K562 (cell line): ENCODE measurements around the gene GLI3. TPM values are rescaled to one million over a fixed set of nuclear protein-coding genes. Genes with fewer than 3 reads are reported as not detected.

Source experiments
- ATAC-seq: fragments of 200-7000 bp; cut with Tn5 transposase; 3 replicates; pipeline ENCODE4 v1.9.1; 2020; ENCODE audit warnings: moderate library complexity
- BruUV-seq: library from RNA; stranded (reverse); fragments of 400-500 nt; replicated peaks from 2 replicates; lab custom pipeline; 2021; lab: Mats Ljungman, UMichigan
- CTCF ChIA-PET: fragments of 300-600 bp; formaldehyde crosslinking; extraction: SDS; loops from one replicate; lab custom pipeline; 2021; ENCODE audit warnings: low intra/inter-chr PET ratio; lab: Yijun Ruan, JAX
- POLR2A ChIA-PET: fragments of 300-600, 350-650 bp; sonication (Branson Sonifier 250); formaldehyde crosslinking; extraction: SDS; loops from one replicate; lab custom pipeline; 2021; ENCODE audit warnings: antibody characterized with exemption, inconsistent platforms; lab: Yijun Ruan, JAX
- DNase-seq, 4 experiments: peaks; one replicate each; pipeline versions ENCODE4 v3.0.0 to v3.0.0-alpha.2; 2011 to 2018; ENCODE audit warnings: low spot score in 3 of 4, mixed read lengths in 3 of 4; ENCODE audit errors: extremely low read depth in 1 of 4
- FAIRE-seq: peaks from 2 replicates; lab custom pipeline; 2011; peaks lifted over from hg19 to GRCh38; lab: Jason Lieb, UNC
- H2AFZ ChIP-seq: 2 replicates; pipeline ENCODE4 v1.6.0; 2011; ENCODE audit warnings: low read depth, low read length, control low read depth, inconsistent platforms
- H3K27ac ChIP-seq: fragments of 200-600 bp; 3 replicates; pipeline ENCODE4 v1.8.0; 2011; ENCODE audit warnings: low read depth, mild to moderate bottlenecking, control low read depth, inconsistent platforms, low read length, moderate library complexity, mixed read lengths; ENCODE audit errors: extremely low read depth
- H3K27me3 ChIP-seq, 2 experiments: fragments of 300-600 bp in 1 of 2; 2 replicates in 1 of 2; 3 replicates in 1 of 2; pipeline versions ENCODE4 v1.6.0 to v1.8.0; 2011; ENCODE audit warnings: inconsistent platforms in 2 of 2, low read length in 2 of 2, mild to moderate bottlenecking in 1 of 2, mixed read lengths in 1 of 2, moderate library complexity in 1 of 2; ENCODE audit not compliant: control insufficient read depth in 2 of 2, insufficient read depth in 2 of 2
- H3K36me3 ChIP-seq: fragments of 300-600 bp; 3 replicates; pipeline ENCODE4 v1.8.0; 2011; ENCODE audit warnings: mild to moderate bottlenecking, low read length, inconsistent platforms; ENCODE audit not compliant: control insufficient read depth, insufficient read depth
- H3K4me1 ChIP-seq, 2 experiments: fragments of 200-600 bp in 1 of 2; replicated peaks in 1 of 2; 2 replicates in 1 of 2; 3 replicates in 1 of 2; pipeline versions ENCODE4 v1.5.1 to v1.8.0; 2011; ENCODE audit warnings: inconsistent platforms in 2 of 2, low read length in 2 of 2, mild to moderate bottlenecking in 1 of 2, mixed read lengths in 1 of 2, moderate library complexity in 1 of 2; ENCODE audit not compliant: control insufficient read depth in 2 of 2, insufficient read depth in 2 of 2
- H3K4me2 ChIP-seq: 2 replicates; pipeline ENCODE4 v1.6.1; 2011; ENCODE audit warnings: low read length, control low read depth, inconsistent platforms, mixed read lengths; ENCODE audit not compliant: insufficient read depth
- H3K4me3 ChIP-seq: fragments of 200-600 bp; sonication (generic), shearing (Covaris generic); 2 replicates; pipeline ENCODE4 v1.5.1; 2016; ENCODE audit warnings: control low read depth, inconsistent platforms
- H3K79me2 ChIP-seq: fragments of 200-600 bp; 3 replicates; pipeline ENCODE4 v1.8.0; 2011; ENCODE audit warnings: low read length, inconsistent platforms; ENCODE audit not compliant: control insufficient read depth, insufficient read depth
- H3K9ac ChIP-seq, 2 experiments: 2 replicates each; pipeline versions ENCODE4 v1.6.0 to v1.6.1; 2011; ENCODE audit warnings: low read depth in 2 of 2, low read length in 2 of 2, control low read depth in 1 of 2, inconsistent platforms in 1 of 2, mild to moderate bottlenecking in 1 of 2, mixed read lengths in 1 of 2; ENCODE audit not compliant: insufficient read depth in 1 of 2
- H3K9me1 ChIP-seq: one replicate; pipeline ENCODE4 v1.6.0; 2011; ENCODE audit warnings: inconsistent platforms, mild to moderate bottlenecking, low read length, moderate library complexity; ENCODE audit not compliant: control insufficient read depth, insufficient read depth
- H3K9me3 ChIP-seq: replicated peaks from 2 replicates; pipeline ENCODE4 v1.5.1; 2011; ENCODE audit warnings: low read depth, low read length, inconsistent platforms; ENCODE audit not compliant: control insufficient read depth, insufficient read depth
- H4K20me1 ChIP-seq: replicated peaks from 2 replicates; pipeline ENCODE4 v1.6.1; 2011; ENCODE audit warnings: low read length, inconsistent platforms, mixed read lengths; ENCODE audit not compliant: control insufficient read depth, insufficient read depth
- CBFA2T3 ChIP-seq: fragments of 450-650 bp; IDR thresholded peaks from 2 replicates; pipeline ENCODE4 v1.6.1; 2017
- EWSR1 ChIP-seq: fragments of 450-650 bp; IDR thresholded peaks from 2 replicates; pipeline ENCODE4 v1.6.1; 2018; ENCODE audit warnings: borderline replicate concordance, mild to moderate bottlenecking, low read depth, moderate library complexity; ENCODE audit not compliant: partially characterized antibody
- HDAC8 ChIP-seq: fragments of 450-650 bp; IDR thresholded peaks from 2 replicates; pipeline ENCODE4 v1.6.1; 2016; ENCODE audit warnings: mild to moderate bottlenecking, missing genetic modification characterization, moderate library complexity, missing compliant biosample characterization
- MXI1 ChIP-seq: IDR thresholded peaks from 2 replicates; pipeline ENCODE4 v1.6.1; 2011; ENCODE audit warnings: low read depth, mild to moderate bottlenecking, improper control_type of control experiment, low read length
- NCOA6 ChIP-seq: fragments of 450-650 bp; IDR thresholded peaks from 2 replicates; pipeline ENCODE4 v1.6.1; 2017; ENCODE audit warnings: mild to moderate bottlenecking
- NUFIP1 ChIP-seq: fragments of 450-650 bp; IDR thresholded peaks from 2 replicates; pipeline ENCODE4 v1.6.1; 2018; ENCODE audit not compliant: partially characterized antibody
- SMARCA4 ChIP-seq: fragments of 450-650 bp; IDR thresholded peaks from 2 replicates; pipeline ENCODE4 v1.6.1; 2016
- ZNF140 ChIP-seq: fragments of 250-450 bp; sonication (Bioruptor Pico); IDR thresholded peaks from 2 replicates; pipeline ENCODE4 v1.8.0; 2021; ENCODE audit warnings: moderate library complexity, mild to moderate bottlenecking, inconsistent platforms
- ZNF311 ChIP-seq: fragments of 250-450 bp; sonication (Bioruptor Pico); IDR thresholded peaks from 2 replicates; pipeline ENCODE4 v1.4.0; 2020; ENCODE audit warnings: mild to moderate bottlenecking, moderate library complexity
- ZNF76 ChIP-seq: fragments of 250-450 bp; sonication (Bioruptor Pico); IDR thresholded peaks from 2 replicates; pipeline ENCODE4 v1.4.0; 2020; ENCODE audit warnings: mild to moderate bottlenecking, moderate library complexity, borderline replicate concordance
- WGBS: fragments of 100-300 bp; shearing (Covaris generic); methylation state at CpG from one replicate; pipeline ENCODE4 v1.1.6; 2016; ENCODE audit warnings: low coverage, mixed read lengths; ENCODE audit not compliant: insufficient coverage; ENCODE audit errors: missing lambda C conversion rate; 5-methylcytosine and 5-hydroxymethylcytosine counted together
- in situ Hi-C: fragments of 300-500 bp; cut with MboI; formaldehyde crosslinking; loops from 4 replicates; pipeline ENCODE4 v1.15.0; 2018; ENCODE audit warnings: inconsistent platforms, mixed read lengths
- intact Hi-C: fragments of 100-400 bp; cut with micrococcal nuclease; formaldehyde crosslinking; loops from 2 replicates; pipeline ENCODE4 v1.14.2; 2022
- polyA plus RNA-seq, 8 experiments: library from polyadenylated mRNA; depleted of rRNA in 4 of 8; stranded (reverse) in 5 of 8; unstranded in 3 of 8; fragments of >200 nt; fragmentation: Nextera tagmentation in 2 of 8; fragmentation: Illumina TruSeq in 1 of 8; extraction: Ambion mirVana in 2 of 8; extraction: Trizol in 1 of 8; gene quantifications; 2 replicates each; pipeline versions ENCODE4 v1.2.1 to v1.2.3, GENCODE V29; 2011 to 2014; ENCODE audit warnings: inconsistent platforms in 1 of 8, missing spikeins in 1 of 8
- total RNA-seq, 7 experiments: library from RNA; depleted of rRNA in 6 of 7; stranded (reverse); fragments of >200 nt in 6 of 7; fragmentation: Illumina TruSeq in 2 of 7; extraction: Trizol in 2 of 7; gene quantifications; 2 replicates each; pipeline versions ENCODE4 v1.2.1 to v1.2.3, GENCODE V29; 2011 to 2021; ENCODE audit warnings: low replicate concordance in 1 of 7
- TF ChIP-seq, protein P1 (sequence below): fragments of 450-650 bp; formaldehyde crosslinking; IDR thresholded peaks from 2 replicates; pipeline ENCODE4 v1.4.0; 2020; ENCODE audit warnings: mild to moderate bottlenecking
- TF ChIP-seq, protein P2 (sequence below): fragments of 250-450 bp; sonication (Bioruptor Pico); IDR thresholded peaks from 2 replicates; pipeline ENCODE4 v1.5.0; 2020; ENCODE audit warnings: mild to moderate bottlenecking, borderline replicate concordance
- TF ChIP-seq, protein P3 (sequence below), 2 experiments: fragments of 450-650 bp; conservative IDR thresholded peaks; 2 replicates each; pipeline ENCODE4 v1.6.1; 2017; ENCODE audit warnings: mild to moderate bottlenecking in 2 of 2, moderate library complexity in 2 of 2

Gene GLI3
- total and polyA plus RNA-seq, 9 of the 15 experiments (the other 6 are each of a cell fraction or from before 2014, with no cell fraction given) = 0.01 to 0.18 (median 0.07) TPM; not detected in 6

DNA sequence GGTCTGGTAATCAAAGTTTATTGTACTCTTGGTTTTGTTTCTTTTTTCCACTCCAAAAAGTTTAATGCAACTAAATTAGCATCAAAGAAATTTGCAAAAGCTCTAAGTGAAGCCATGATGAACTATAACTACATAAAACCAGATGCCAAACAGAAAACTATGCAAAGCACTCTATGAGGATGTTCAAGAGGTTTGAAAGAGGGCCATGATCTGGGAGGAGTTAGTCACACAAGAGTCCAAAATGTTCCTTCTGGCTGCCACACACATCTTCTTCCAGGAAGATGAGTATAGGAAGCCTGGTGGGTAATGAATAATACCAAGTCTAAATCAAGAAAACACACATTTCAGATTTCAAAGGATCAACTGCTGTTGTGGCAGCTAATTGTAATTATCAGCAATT, 28.4 kb downstream of the GLI3 start:
- no peaks in the 10 kb centered on the region for H3K9me1 ChIP-seq
- BruUV-seq = no TSS peak
- no peak for DNase-seq
- no peaks in the 10 kb centered on the region for H3K36me3 ChIP-seq
- intact Hi-C loops = no loop called here
- ChIA-PET CTCF (no interaction called here), POLR2A (interaction anchor here (0.6 to 0.7 kb wide), 2 partner anchors 13 to 117 kb away, joined by 3 read pairs; no protein-coding TSS in a partner anchor)
- no peak overlapping the region for H3K4me3 ChIP-seq
- no peak overlapping the region for H3K9ac ChIP-seq
- no peaks in the 10 kb centered on the region for H3K79me2 ChIP-seq
- H3K4me1 ChIP-seq = no peaks in the 10 kb centered on the region
- TF ChIP-seq NCOA6 = no peak
- TF ChIP-seq EWSR1 = no peak
- peaks cover 0 to 2% of the 10 kb centered on the region in 2 experiments; a peak in 1 of 5 replicates for H3K27me3 ChIP-seq
- H2AFZ ChIP-seq = no peak overlapping the region
- no peaks in the 10 kb centered on the region for H4K20me1 ChIP-seq
- ATAC-seq = no peak
- H3K27ac ChIP-seq = no peak overlapping the region
- H3K4me2 ChIP-seq = no peak overlapping the region
- no peaks in the 10 kb centered on the region for H3K9me3 ChIP-seq
- FAIRE-seq = no peak
- in situ Hi-C loops = no loop called here

DNA sequence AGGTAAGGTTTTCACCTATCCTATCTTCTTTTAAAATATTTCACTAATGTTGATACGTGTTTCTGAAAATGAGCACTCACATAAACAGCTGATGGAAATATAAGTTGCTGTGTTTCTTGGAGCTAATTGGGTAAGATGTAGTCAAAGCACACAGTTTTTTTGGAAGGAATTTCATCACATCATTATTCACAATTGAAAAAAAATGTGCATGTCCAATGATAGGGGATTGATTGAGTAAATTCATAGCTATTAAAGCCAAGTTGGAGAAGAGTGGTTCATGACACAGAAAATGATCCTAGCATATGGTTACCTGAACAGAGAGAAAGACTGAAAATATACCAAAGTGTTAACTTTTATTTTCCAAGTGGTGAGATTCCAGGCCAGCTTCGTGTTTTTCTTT, 29.6 kb downstream of the GLI3 start:
- no peak overlapping the region for H2AFZ ChIP-seq
- ATAC-seq (no peak), FAIRE-seq (no peak), DNase-seq (no peak)
- H3K27me3 ChIP-seq = no peaks in the 10 kb centered on the region
- WGBS = 0% methylated on average over 2 of the region's 2 CpGs
- no peaks in the 10 kb centered on the region for H4K20me1 ChIP-seq
- H3K4me2 ChIP-seq = no peak overlapping the region
- H3K9me1 ChIP-seq = no peaks in the 10 kb centered on the region
- no peak overlapping the region for H3K4me3 ChIP-seq
- no peaks in the 10 kb centered on the region for H3K4me1 ChIP-seq
- ChIA-PET CTCF (no interaction called here), POLR2A (no interaction called here)
- no peaks in the 10 kb centered on the region for H3K9me3 ChIP-seq
- no TSS peak for BruUV-seq
- intact Hi-C loops = no loop called here
- H3K79me2 ChIP-seq = no peaks in the 10 kb centered on the region
- H3K27ac ChIP-seq = no peak overlapping the region
- H3K9ac ChIP-seq = no peak overlapping the region
- H3K36me3 ChIP-seq = no peaks in the 10 kb centered on the region
- in situ Hi-C loops = no loop called here
- TF ChIP-seq NUFIP1 (no peak), CBFA2T3 (no peak), SMARCA4 (no peak), ZNF140 (CRISPR knock-in tag) (no peak), HDAC8 (tag) (no peak), ZNF76 (CRISPR knock-in tag) (no peak), ZNF311 (no peak), MXI1 (no peak)
- TF ChIP-seq, protein P1, sequence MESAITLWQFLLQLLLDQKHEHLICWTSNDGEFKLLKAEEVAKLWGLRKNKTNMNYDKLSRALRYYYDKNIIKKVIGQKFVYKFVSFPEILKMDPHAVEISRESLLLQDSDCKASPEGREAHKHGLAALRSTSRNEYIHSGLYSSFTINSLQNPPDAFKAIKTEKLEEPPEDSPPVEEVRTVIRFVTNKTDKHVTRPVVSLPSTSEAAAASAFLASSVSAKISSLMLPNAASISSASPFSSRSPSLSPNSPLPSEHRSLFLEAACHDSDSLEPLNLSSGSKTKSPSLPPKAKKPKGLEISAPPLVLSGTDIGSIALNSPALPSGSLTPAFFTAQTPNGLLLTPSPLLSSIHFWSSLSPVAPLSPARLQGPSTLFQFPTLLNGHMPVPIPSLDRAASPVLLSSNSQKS (CRISPR knock-in tag) = no peak
- TF ChIP-seq, protein P2, sequence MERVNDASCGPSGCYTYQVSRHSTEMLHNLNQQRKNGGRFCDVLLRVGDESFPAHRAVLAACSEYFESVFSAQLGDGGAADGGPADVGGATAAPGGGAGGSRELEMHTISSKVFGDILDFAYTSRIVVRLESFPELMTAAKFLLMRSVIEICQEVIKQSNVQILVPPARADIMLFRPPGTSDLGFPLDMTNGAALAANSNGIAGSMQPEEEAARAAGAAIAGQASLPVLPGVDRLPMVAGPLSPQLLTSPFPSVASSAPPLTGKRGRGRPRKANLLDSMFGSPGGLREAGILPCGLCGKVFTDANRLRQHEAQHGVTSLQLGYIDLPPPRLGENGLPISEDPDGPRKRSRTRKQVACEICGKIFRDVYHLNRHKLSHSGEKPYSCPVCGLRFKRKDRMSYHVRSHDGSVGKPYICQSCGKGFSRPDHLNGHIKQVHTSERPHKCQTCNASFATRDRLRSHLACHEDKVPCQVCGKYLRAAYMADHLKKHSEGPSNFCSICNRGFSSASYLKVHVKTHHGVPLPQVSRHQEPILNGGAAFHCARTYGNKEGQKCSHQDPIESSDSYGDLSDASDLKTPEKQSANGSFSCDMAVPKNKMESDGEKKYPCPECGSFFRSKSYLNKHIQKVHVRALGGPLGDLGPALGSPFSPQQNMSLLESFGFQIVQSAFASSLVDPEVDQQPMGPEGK (CRISPR knock-in tag) = no peak
- TF ChIP-seq, protein P3, sequence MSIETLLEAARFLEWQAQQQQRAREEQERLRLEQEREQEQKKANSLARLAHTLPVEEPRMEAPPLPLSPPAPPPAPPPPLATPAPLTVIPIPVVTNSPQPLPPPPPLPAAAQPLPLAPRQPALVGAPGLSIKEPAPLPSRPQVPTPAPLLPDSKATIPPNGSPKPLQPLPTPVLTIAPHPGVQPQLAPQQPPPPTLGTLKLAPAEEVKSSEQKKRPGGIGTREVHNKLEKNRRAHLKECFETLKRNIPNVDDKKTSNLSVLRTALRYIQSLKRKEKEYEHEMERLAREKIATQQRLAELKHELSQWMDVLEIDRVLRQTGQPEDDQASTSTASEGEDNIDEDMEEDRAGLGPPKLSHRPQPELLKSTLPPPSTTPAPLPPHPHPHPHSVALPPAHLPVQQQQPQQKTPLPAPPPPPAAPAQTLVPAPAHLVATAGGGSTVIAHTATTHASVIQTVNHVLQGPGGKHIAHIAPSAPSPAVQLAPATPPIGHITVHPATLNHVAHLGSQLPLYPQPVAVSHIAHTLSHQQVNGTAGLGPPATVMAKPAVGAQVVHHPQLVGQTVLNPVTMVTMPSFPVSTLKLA (conservative IDR thresholded peaks at IDR 0.05) = no peak
